KMS-11 (cell line): Measurements from ENCODE around the gene LARP4B.

Experiments
- H2AFZ ChIP-seq: fragments of 200-600 bp; sonication (generic); 2 replicates; pipeline ENCODE4 v1.6.1; 2016; ENCODE audit warnings: antibody characterized with exemption, mixed run types, low read depth
- H3K27ac ChIP-seq: fragments of 200-600 bp; sonication (generic); 2 replicates; pipeline ENCODE4 v1.6.1; 2016; ENCODE audit warnings: mild to moderate bottlenecking, mixed run types
- H3K27me3 ChIP-seq: fragments of 200-600 bp; sonication (generic); 2 replicates; pipeline ENCODE4 v1.6.1; 2017; ENCODE audit warnings: mild to moderate bottlenecking, low read depth, mixed run types, moderate library complexity; ENCODE audit not compliant: insufficient read depth
- H3K36me3 ChIP-seq: fragments of 200-600 bp; sonication (generic); 2 replicates; pipeline ENCODE4 v1.6.1; 2017; ENCODE audit warnings: mild to moderate bottlenecking, mixed run types; ENCODE audit not compliant: insufficient read depth
- H3K4me1 ChIP-seq: fragments of 200-600 bp; sonication (generic); 2 replicates; pipeline ENCODE4 v1.6.1; 2016; ENCODE audit warnings: mild to moderate bottlenecking, low read depth, mixed run types; ENCODE audit not compliant: poor library complexity, severe bottlenecking
- H3K4me2 ChIP-seq: fragments of 200-600 bp; sonication (generic); 2 replicates; pipeline ENCODE4 v1.7.0; 2016; ENCODE audit warnings: mild to moderate bottlenecking, mixed run types
- H3K4me3 ChIP-seq: fragments of 200-600 bp; sonication (generic); IDR thresholded peaks from 2 replicates; pipeline ENCODE4 v1.6.1; 2017; ENCODE audit warnings: low read depth, low read length, mixed read lengths; ENCODE audit not compliant: insufficient read depth
- H3K79me2 ChIP-seq: fragments of 200-600 bp; sonication (generic); 2 replicates; pipeline ENCODE4 v1.6.1; 2016; ENCODE audit warnings: low read depth, mixed run types; ENCODE audit not compliant: insufficient read depth
- H3K9ac ChIP-seq: fragments of 200-600 bp; sonication (generic); 2 replicates; pipeline ENCODE4 v1.6.1; 2016; ENCODE audit warnings: mild to moderate bottlenecking, mixed run types
- H4K20me1 ChIP-seq: fragments of 200-600 bp; sonication (generic); 2 replicates; pipeline ENCODE4 v1.6.1; 2016; ENCODE audit warnings: mild to moderate bottlenecking, mixed run types; ENCODE audit not compliant: insufficient read depth
- TF ChIP-seq, protein P1 (sequence below): fragments of 200-600 bp; sonication (generic); conservative IDR thresholded peaks from 2 replicates; pipeline ENCODE4 v1.6.1; 2017; ENCODE audit warnings: low read depth, mild to moderate bottlenecking, antibody characterized with exemption, low read length, moderate library complexity, mixed read lengths

Gene LARP4B

DNA sequence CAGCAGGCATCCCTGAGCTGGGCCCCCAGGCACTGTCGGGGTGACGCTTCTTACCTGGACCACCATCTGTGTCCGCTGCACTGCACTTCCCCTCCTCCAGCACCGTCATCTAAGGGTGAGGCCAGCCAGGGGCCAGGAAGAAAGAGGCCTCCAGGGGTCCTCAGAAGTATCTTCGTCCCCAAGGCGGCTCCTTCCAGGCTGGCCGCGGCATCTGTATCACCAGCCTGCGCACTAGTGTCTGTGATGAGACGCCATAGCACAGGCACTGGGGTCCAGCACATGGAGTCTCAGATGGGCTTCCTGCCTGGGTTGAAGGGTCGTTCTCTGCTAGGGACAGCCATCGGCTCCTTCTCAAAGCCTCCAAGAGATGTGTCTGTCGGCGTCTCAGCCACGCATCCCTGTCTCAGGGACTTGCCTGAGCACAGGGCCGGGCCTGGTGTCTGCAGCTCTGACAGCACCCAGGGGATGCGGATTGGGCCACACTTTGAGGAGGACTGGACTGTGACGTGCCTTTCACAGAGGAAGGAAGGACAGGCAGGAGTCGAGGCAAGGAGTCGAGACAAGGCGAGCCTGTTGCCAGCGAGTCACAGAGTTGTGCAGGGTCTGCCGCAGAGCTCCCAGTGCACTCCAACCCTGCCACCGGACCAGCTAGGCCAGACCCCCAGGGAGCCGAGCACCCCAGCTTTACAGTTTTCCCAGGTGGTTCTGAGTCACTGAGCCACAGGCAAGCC is 140.5 kb downstream of the LARP4B start:
- no peaks in the 10 kb centered on the region for H3K36me3 ChIP-seq
- H4K20me1 ChIP-seq: no peaks in the 10 kb centered on the region
- H3K4me2 ChIP-seq: no peak overlapping the region
- H3K4me3 ChIP-seq: no peak overlapping the region
- no peaks in the 10 kb centered on the region for H3K79me2 ChIP-seq
- H2AFZ ChIP-seq: no peak overlapping the region
- TF ChIP-seq, protein P1, sequence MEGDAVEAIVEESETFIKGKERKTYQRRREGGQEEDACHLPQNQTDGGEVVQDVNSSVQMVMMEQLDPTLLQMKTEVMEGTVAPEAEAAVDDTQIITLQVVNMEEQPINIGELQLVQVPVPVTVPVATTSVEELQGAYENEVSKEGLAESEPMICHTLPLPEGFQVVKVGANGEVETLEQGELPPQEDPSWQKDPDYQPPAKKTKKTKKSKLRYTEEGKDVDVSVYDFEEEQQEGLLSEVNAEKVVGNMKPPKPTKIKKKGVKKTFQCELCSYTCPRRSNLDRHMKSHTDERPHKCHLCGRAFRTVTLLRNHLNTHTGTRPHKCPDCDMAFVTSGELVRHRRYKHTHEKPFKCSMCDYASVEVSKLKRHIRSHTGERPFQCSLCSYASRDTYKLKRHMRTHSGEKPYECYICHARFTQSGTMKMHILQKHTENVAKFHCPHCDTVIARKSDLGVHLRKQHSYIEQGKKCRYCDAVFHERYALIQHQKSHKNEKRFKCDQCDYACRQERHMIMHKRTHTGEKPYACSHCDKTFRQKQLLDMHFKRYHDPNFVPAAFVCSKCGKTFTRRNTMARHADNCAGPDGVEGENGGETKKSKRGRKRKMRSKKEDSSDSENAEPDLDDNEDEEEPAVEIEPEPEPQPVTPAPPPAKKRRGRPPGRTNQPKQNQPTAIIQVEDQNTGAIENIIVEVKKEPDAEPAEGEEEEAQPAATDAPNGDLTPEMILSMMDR: no peak
- no peaks in the 10 kb centered on the region for H3K27me3 ChIP-seq
- no peak overlapping the region for H3K9ac ChIP-seq
- no peaks in the 10 kb centered on the region for H3K4me1 ChIP-seq
- H3K27ac ChIP-seq: no peak overlapping the region

DNA sequence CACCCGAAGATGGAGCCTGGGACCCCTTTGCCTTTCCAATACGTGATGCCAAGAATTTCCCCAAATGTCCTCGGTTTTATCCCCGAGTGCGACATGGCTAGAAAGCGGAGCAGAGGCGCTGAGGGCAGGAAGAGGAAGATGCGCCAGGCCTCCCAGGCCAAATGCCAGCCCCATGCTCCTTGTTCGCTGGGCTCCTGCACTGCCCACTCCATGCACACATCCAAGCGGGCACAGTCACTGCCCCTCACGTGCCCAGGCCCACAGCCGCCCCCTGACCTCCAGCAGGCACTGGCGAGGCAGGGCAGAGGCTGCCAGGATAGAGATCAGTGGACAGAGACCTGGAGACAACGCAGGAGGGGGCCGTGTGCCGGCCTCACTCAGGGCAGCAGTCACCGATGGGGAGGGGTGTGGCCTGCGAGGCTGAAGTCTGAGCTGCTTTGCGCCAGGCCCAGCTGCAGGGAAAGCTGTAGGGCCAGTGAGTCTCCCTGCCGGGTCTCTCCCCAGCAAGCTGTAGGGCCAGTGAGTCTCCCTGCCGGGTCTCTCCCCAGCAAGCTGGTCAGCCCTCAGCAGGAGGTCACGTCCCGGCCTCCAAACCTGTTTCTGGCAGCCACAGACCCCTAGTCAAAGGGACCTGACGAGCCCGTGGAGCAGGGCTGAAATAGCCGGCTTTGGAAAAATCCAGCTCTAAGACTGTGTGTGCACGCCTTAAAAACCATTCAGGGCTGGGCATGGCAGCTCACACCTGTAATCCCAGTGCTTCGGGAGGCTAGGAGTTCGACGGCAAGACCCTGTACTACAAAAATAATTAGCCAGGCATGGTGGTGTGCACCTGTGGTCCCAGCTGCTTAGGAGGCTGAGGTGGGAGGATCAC is 141.4 kb downstream of the LARP4B start:
- H3K79me2 ChIP-seq: no peaks in the 10 kb centered on the region
- no peaks in the 10 kb centered on the region for H3K4me1 ChIP-seq
- H3K4me3 ChIP-seq: no peak overlapping the region
- H3K27me3 ChIP-seq: no peaks in the 10 kb centered on the region
- H3K4me2 ChIP-seq: no peak overlapping the region
- H3K36me3 ChIP-seq: no peaks in the 10 kb centered on the region
- H4K20me1 ChIP-seq: no peaks in the 10 kb centered on the region
- TF ChIP-seq, protein P1: no peak
- H3K27ac ChIP-seq: no peak overlapping the region
- H2AFZ ChIP-seq: no peak overlapping the region
- H3K9ac ChIP-seq: no peak overlapping the region

DNA sequence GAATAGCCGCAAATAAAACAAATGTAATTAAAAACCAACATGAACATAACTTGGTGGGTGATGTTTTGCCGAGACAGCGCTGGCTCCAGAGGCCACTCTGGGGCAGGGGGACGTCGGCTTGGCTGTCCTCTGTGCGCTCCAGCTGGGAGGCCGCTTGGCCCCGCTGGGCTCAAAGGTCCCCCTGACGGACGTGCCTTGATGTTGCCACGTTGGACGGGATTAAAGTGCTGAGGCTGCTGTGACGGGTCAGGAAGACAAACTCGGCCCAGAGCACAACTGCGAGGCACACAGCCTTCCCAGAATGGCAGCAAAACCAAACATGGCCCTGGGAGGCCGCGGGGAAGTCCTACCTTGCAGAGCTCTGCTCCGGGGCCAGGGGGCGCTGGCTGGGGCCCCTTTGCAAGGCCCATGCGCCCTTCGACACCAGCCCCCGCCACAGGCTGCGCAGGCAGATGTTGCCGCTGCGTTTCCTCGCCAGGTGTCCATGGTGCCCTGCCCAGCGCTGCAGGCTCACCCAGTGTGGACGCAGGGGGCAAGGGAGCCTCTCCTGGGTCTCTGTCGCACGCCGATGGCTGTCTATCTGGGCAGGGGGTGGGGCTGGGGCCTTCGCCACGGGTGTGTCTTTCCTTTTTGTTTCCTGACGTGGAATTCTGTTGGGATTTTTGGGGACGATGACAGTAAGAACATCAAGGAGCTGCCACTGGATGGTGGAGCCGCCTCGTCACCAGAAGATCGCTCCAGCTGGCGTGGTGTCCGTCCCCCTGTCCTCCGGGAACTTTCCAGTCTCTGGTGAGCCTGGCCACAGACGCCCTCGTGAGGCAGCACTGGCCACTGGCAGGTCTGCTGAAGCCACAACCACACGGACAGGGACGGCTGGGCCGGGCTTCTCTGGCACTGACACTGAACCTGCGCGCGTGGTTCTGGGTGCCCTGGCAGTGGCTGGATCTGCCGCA is 142.4 kb downstream of the LARP4B start:
- H3K36me3 ChIP-seq: no peaks in the 10 kb centered on the region
- no peak overlapping the region for H3K4me3 ChIP-seq
- TF ChIP-seq, protein P1: no peak
- H3K27ac ChIP-seq: no peak overlapping the region
- H3K79me2 ChIP-seq: no peaks in the 10 kb centered on the region
- H4K20me1 ChIP-seq: no peaks in the 10 kb centered on the region
- H3K4me2 ChIP-seq: no peak overlapping the region
- H2AFZ ChIP-seq: no peak overlapping the region
- no peak overlapping the region for H3K9ac ChIP-seq
- H3K4me1 ChIP-seq: no peaks in the 10 kb centered on the region
- H3K27me3 ChIP-seq: no peaks in the 10 kb centered on the region

DNA sequence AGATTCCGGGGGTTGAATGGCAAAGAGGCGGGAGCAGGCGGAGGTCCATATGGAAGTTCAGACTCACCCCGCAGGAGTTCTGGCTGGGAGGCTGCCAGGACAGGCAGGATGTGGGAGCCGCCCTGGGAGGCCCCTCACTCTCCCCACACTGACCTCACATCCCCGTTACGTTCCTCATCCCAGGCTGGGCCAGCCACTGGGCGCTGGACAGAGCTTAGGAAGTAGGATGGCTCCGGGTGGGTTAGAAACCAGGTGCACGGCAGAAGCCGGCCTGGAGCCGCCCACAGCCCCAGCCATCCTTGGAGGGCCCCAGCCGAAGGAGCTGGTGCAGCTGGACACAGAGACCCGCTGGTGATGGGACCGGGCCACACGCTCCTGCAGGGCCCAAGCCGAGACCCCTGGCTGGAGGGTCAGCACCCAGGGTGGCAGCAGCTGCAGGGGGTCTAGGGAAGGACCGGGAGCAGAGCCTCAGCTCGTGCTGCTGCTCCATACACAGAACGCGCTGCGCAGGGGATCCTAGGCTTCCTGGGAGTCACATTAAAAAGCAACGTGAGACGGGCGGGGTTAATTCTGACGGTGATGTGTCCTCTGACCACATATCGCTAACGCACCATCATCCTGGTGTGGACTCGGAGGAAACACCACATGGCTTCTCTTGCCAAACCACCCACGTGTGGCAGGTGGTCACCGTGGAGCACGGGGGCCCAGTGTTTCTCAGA is 143.4 kb downstream of the LARP4B start:
- H3K4me1 ChIP-seq: no peaks in the 10 kb centered on the region
- no peak overlapping the region for H2AFZ ChIP-seq
- no peak overlapping the region for H3K4me2 ChIP-seq
- H3K79me2 ChIP-seq: no peaks in the 10 kb centered on the region
- H3K36me3 ChIP-seq: no peaks in the 10 kb centered on the region
- TF ChIP-seq, protein P1: no peak
- no peaks in the 10 kb centered on the region for H3K27me3 ChIP-seq
- H3K4me3 ChIP-seq: no peak overlapping the region
- H3K27ac ChIP-seq: no peak overlapping the region
- H4K20me1 ChIP-seq: no peaks in the 10 kb centered on the region
- H3K9ac ChIP-seq: no peak overlapping the region
